Lower leg skin (tissue), 4 donors: ENCODE results near the gene SIGLEC9. TPM values are rescaled to one million over a fixed set of nuclear protein-coding genes. Genes with fewer than 3 reads are reported as not detected.
A peak's percentile ranks its signal among the peaks of the same experiment; 100 is the strongest.

Experiments used
- DNase-seq, 2 donors: peaks; one replicate each; pipeline ENCODE4 v3.0.0-alpha.2; 2019; ENCODE audit warnings: low spot score in 2 of 2
- H3K4me3 ChIP-seq: fragments of 200-600 bp; sonication (generic); 2 replicates; pipeline ENCODE4 v1.5.1; 2017; ENCODE audit warnings: mild to moderate bottlenecking, low read depth; ENCODE audit not compliant: poor library complexity, severe bottlenecking
- CTCF ChIP-seq, 3 donors: fragments of 450-650 bp; IDR thresholded peaks; one replicate each; pipeline ENCODE4 v1.5.1; 2016; ENCODE audit warnings: antibody characterized with exemption in 3 of 3, mild to moderate bottlenecking in 3 of 3, moderate library complexity in 2 of 3
- POLR2A ChIP-seq, 2 donors: fragments of 450-650 bp; IDR thresholded peaks; one replicate each; pipeline ENCODE4 v1.6.1; 2016 to 2017; ENCODE audit warnings: antibody characterized with exemption in 2 of 2, mild to moderate bottlenecking in 1 of 2, moderate library complexity in 1 of 2
- WGBS, 2 donors: methylation state at CpG; one replicate each; pipeline ENCODE4 v1.1.5; 2018; 5-methylcytosine and 5-hydroxymethylcytosine counted together
- intact Hi-C: fragments of 100-400 bp; cut with DNase I; formaldehyde crosslinking; loops from one replicate; pipeline ENCODE4 v1.15.0; 2023; ENCODE audit warnings: low total_unique reads
- total RNA-seq, 4 donors: library from RNA; depleted of rRNA; stranded (reverse); fragments of >200 nt; gene quantifications; one replicate each; pipeline ENCODE4 v1.1.0, GENCODE V29; 2016

Gene SIGLEC9
- 1 to 10 TPM in 2 of 4 donors, under 1 TPM in 2; 0.15 to 2.7 (median 1.2) TPM for total RNA-seq

- H3K4me3 ChIP-seq, result no peak within 1 kb of the TSS
- 57 to 73% methylated on average over 14 of the region's 14 CpGs for WGBS, 2 donors
- peak in 1 of 2 donors; percentile 32 for DNase-seq
- intact Hi-C loops, result no loop called here
- TF ChIP-seq POLR2A (IDR thresholded peaks at IDR 0.05) (no peak), CTCF (IDR thresholded peaks at IDR 0.05) (no peak)
These were observed at the start of gene SIGLEC9 for GRCh38 chr19:51124729-51125128. Gene SIGLEC9 (plus strand): TSS chr19:51124906. CDS start chr19:51124975, 69 bp downstream.

GRCh38 chr19:51075998-51076397 lies 48.7 kb upstream of the SIGLEC9 start:
- intact Hi-C loops, result no loop called here
- 48 to 58% methylated on average over 5 of the region's 5 CpGs for WGBS, 2 donors
- no peak for TF ChIP-seq POLR2A (IDR thresholded peaks at IDR 0.05)
- TF ChIP-seq CTCF (IDR thresholded peaks at IDR 0.05), result no peak
- no peak overlapping the region for H3K4me3 ChIP-seq
- DNase-seq, result no peak

GRCh38 chr19:51076631-51077213 lies 48.0 kb upstream of the SIGLEC9 start:
- WGBS, 2 donors, result 40 to 57% methylated on average over 14 of the region's 14 CpGs
- no peak for TF ChIP-seq CTCF (IDR thresholded peaks at IDR 0.05)
- TF ChIP-seq POLR2A (IDR thresholded peaks at IDR 0.05), result no peak
- intact Hi-C loops, result no loop called here
- H3K4me3 ChIP-seq, result no peak overlapping the region
- DNase-seq, result peak; percentile 46 to 85

- H3K4me3 ChIP-seq, result no peak overlapping the region
- peak in 1 of 2 donors; percentile 83 for DNase-seq
- intact Hi-C loops, result no loop called here
- TF ChIP-seq CTCF (IDR thresholded peaks at IDR 0.05), result no peak
- TF ChIP-seq POLR2A (IDR thresholded peaks at IDR 0.05), result no peak
- WGBS, 2 donors, result 78 to 84% methylated on average over 6 of the region's 6 CpGs
These were observed 46.6 kb upstream of the SIGLEC9 start for GRCh38 chr19:51078104-51078503.

GRCh38 chr19:51078731-51079130 lies 46.0 kb upstream of the SIGLEC9 start:
- no peak for TF ChIP-seq POLR2A (IDR thresholded peaks at IDR 0.05)
- no peak for TF ChIP-seq CTCF (IDR thresholded peaks at IDR 0.05)
- no peak overlapping the region for H3K4me3 ChIP-seq
- intact Hi-C loops, result no loop called here
- peak in 1 of 2 donors; percentile 78 for DNase-seq
- 67 to 73% methylated on average over 3 to 5 of the region's 6 CpGs for WGBS, 2 donors
